Endodermal cell (in vitro differentiated cells): ENCODE measurements around the gene PTPRM. TPM values are rescaled to one million over a fixed set of nuclear protein-coding genes. Genes with fewer than 3 reads are reported as not detected.
"Not testable (repeated sequence)": the region's sequence is repeated elsewhere in the genome, so short reads cannot be mapped to it uniquely, and the experiment has no call there.

ENCODE experiments used
- DNase-seq: peaks from one replicate; pipeline ENCODE4 v3.0.0-alpha.2; 2017
- H3K27ac ChIP-seq: 2 replicates; pipeline ENCODE4 v1.5.1; 2013; ENCODE audit warnings: mild to moderate bottlenecking, low read depth, low read length, moderate library complexity
- H3K27me3 ChIP-seq: 2 replicates; pipeline ENCODE4 v1.6.1; 2013; ENCODE audit warnings: mild to moderate bottlenecking, low read length, moderate library complexity; ENCODE audit not compliant: insufficient read depth, control insufficient read depth, poor library complexity, severe bottlenecking
- H3K36me3 ChIP-seq: 2 replicates; pipeline ENCODE4 v1.7.0; 2013; ENCODE audit warnings: mild to moderate bottlenecking, low read length, moderate library complexity; ENCODE audit not compliant: control insufficient read depth, insufficient read depth
- H3K4me1 ChIP-seq: one replicate; pipeline ENCODE4 v1.7.0; 2013; ENCODE audit warnings: low read length; ENCODE audit not compliant: control insufficient read depth, insufficient read depth
- H3K4me3 ChIP-seq: 2 replicates; pipeline ENCODE4 v1.5.1; 2013; ENCODE audit warnings: mild to moderate bottlenecking, low read length, moderate library complexity
- H3K9ac ChIP-seq: 2 replicates; pipeline ENCODE4 v1.6.1; 2013; ENCODE audit warnings: mild to moderate bottlenecking, low read length, moderate library complexity; ENCODE audit not compliant: poor library complexity, severe bottlenecking; ENCODE audit errors: extremely low read depth
- H3K9me3 ChIP-seq: 2 replicates; pipeline ENCODE4 v1.6.1; 2013; ENCODE audit warnings: mild to moderate bottlenecking, low read length, moderate library complexity; ENCODE audit not compliant: control insufficient read depth
- H3K27ac Mint-ChIP-seq: 2 replicates; pipeline ENCODE4 v1.8.0; 2020; ENCODE audit warnings: mixed read lengths
- H3K27me3 Mint-ChIP-seq: 2 replicates; pipeline ENCODE4 v1.8.0; 2021; ENCODE audit warnings: mild to moderate bottlenecking, mixed read lengths; ENCODE audit not compliant: insufficient read depth
- H3K36me3 Mint-ChIP-seq: 2 replicates; pipeline ENCODE4 v1.8.0; 2020; ENCODE audit warnings: low read depth, mixed read lengths
- H3K4me1 Mint-ChIP-seq: 2 replicates; pipeline ENCODE4 v1.8.0; 2020; ENCODE audit warnings: mixed read lengths
- H3K4me3 Mint-ChIP-seq: 2 replicates; pipeline ENCODE4 v1.8.0; 2020; ENCODE audit warnings: mild to moderate bottlenecking, moderate library complexity, mixed read lengths
- H3K9me3 Mint-ChIP-seq: 2 replicates; pipeline ENCODE4 v1.8.0; 2020; ENCODE audit warnings: mild to moderate bottlenecking, mixed read lengths
- CTCF ChIP-seq: fragments of 200-600 bp; sonication (generic); conservative IDR thresholded peaks from 2 replicates; pipeline ENCODE4 v1.5.0; 2021; ENCODE audit warnings: antibody characterized with exemption, mild to moderate bottlenecking
- WGBS, 2 experiments: methylation state at CpG; one replicate each; pipeline versions ENCODE4 v1.1.5 to v1.1.7; 2013; ENCODE audit warnings: missing lambda C conversion rate in 2 of 2, mixed read lengths in 1 of 2; ENCODE audit not compliant: insufficient coverage in 1 of 2, insufficient read length in 1 of 2; 5-methylcytosine and 5-hydroxymethylcytosine counted together
- total RNA-seq, 2 donors: library from RNA; stranded (reverse); fragmentation: NEBNext Ultra II Directional in 1 of 2; extraction: Animal tissue kit (Norgen Biotek cat#: 25700) in 1 of 2; gene quantifications; 2 replicates in 1 of 2; 3 replicates in 1 of 2; pipeline ENCODE4 v1.2.1, GENCODE V29; 2021

PTPRM gene
- total RNA-seq, 2 donors from 2014 or later, result 47.2 to 57.6 TPM

- TF ChIP-seq CTCF, result peak; percentile 55
- Mint-ChIP-seq H3K9me3 (no peaks in the 10 kb centered on the region), H3K4me1 (peaks cover 7% of the 10 kb centered on the region), H3K4me3 (no peak overlapping the region), H3K27ac (no peak overlapping the region), H3K36me3 (no peaks in the 10 kb centered on the region), H3K27me3 (no peaks in the 10 kb centered on the region)
- Histone ChIP-seq H3K36me3 (no peaks in the 10 kb centered on the region), H3K9me3 (no peaks in the 10 kb centered on the region), H3K27me3 (no peaks in the 10 kb centered on the region), H3K4me1 (no peaks in the 10 kb centered on the region), H3K27ac (no peak overlapping the region), H3K9ac (no peak overlapping the region), H3K4me3 (no peak overlapping the region)
- WGBS, 2 experiments, result 88% methylated on average over 2 of the region's 2 CpGs; no CpG with 5 or more reads in 1 of the 2 experiments
- DNase-seq, result no peak
Observed at GRCh38 chr18:8052237-8052701, 485.2 kb downstream of the PTPRM start.

GRCh38 chr18:8056723-8057122, 489.6 kb downstream of the PTPRM start:
- Mint-ChIP-seq H3K27ac (no peak overlapping the region), H3K36me3 (no peaks in the 10 kb centered on the region), H3K27me3 (no peaks in the 10 kb centered on the region), H3K4me3 (no peak overlapping the region), H3K4me1 (peaks cover 5% of the 10 kb centered on the region), H3K9me3 (no peaks in the 10 kb centered on the region)
- no peak for TF ChIP-seq CTCF
- H3K36me3 ChIP-seq, result no peaks in the 10 kb centered on the region
- no peak for DNase-seq
- no peak overlapping the region for H3K27ac ChIP-seq
- no peak overlapping the region for H3K9ac ChIP-seq
- no peaks in the 10 kb centered on the region for H3K27me3 ChIP-seq
- H3K9me3 ChIP-seq, result no peaks in the 10 kb centered on the region
- 67% methylated on average over 1 of the region's 1 CpG; no CpG with 5 or more reads in 1 of the 2 experiments for WGBS, 2 experiments
- no peak overlapping the region for H3K4me3 ChIP-seq
- no peaks in the 10 kb centered on the region for H3K4me1 ChIP-seq

- Mint-ChIP-seq H3K27ac (peak overlapping the region; percentile 97), H3K4me1 (peaks cover 13% of the 10 kb centered on the region), H3K4me3 (peak overlapping the region; percentile 73)
- not testable (repeated sequence) for H3K27me3 Mint-ChIP-seq, DNase-seq, H3K27ac ChIP-seq, H3K27me3 ChIP-seq, H3K36me3 ChIP-seq, H3K36me3 Mint-ChIP-seq, H3K9ac ChIP-seq, H3K4me1 ChIP-seq, H3K9me3 ChIP-seq, H3K9me3 Mint-ChIP-seq
- peak overlapping the region; percentile 54 for H3K4me3 ChIP-seq
- 13 to 20% methylated on average over 1 to 13 of the region's 22 CpGs for WGBS, 2 experiments
Observed at GRCh38 chr18:8063152-8063551, 496.0 kb downstream of the PTPRM start.

- peak overlapping the region; percentile 73 for H3K4me3 Mint-ChIP-seq
- Histone ChIP-seq H3K9ac (no peak overlapping the region), H3K4me3 (peak overlapping the region; percentile 54), H3K4me1 (no peaks in the 10 kb centered on the region), H3K36me3 (no peaks in the 10 kb centered on the region), H3K27me3 (no peaks in the 10 kb centered on the region), H3K9me3 (no peaks in the 10 kb centered on the region), H3K27ac (no peak overlapping the region)
- no peaks in the 10 kb centered on the region for H3K27me3 Mint-ChIP-seq
- no peaks in the 10 kb centered on the region for H3K9me3 Mint-ChIP-seq
- H3K27ac Mint-ChIP-seq, result no peak overlapping the region
- H3K4me1 Mint-ChIP-seq, result peaks cover 13% of the 10 kb centered on the region
- peak; percentile 60 for TF ChIP-seq CTCF
- H3K36me3 Mint-ChIP-seq, result no peaks in the 10 kb centered on the region
- DNase-seq, result no peak
Observed at GRCh38 chr18:8063733-8064132, 496.6 kb downstream of the PTPRM start.
